Endodermal cell (in vitro differentiated cells): Measurements from ENCODE around the gene ARHGAP26. TPM values are rescaled to one million over a fixed set of nuclear protein-coding genes. Genes with fewer than 3 reads are reported as not detected.

Experiments
- DNase-seq: peaks from one replicate; pipeline ENCODE4 v3.0.0-alpha.2; 2017
- H3K27ac ChIP-seq: 2 replicates; pipeline ENCODE4 v1.5.1; 2013; ENCODE audit warnings: mild to moderate bottlenecking, low read depth, low read length, moderate library complexity
- H3K27me3 ChIP-seq: 2 replicates; pipeline ENCODE4 v1.6.1; 2013; ENCODE audit warnings: mild to moderate bottlenecking, low read length, moderate library complexity; ENCODE audit not compliant: insufficient read depth, control insufficient read depth, poor library complexity, severe bottlenecking
- H3K36me3 ChIP-seq: 2 replicates; pipeline ENCODE4 v1.7.0; 2013; ENCODE audit warnings: mild to moderate bottlenecking, low read length, moderate library complexity; ENCODE audit not compliant: control insufficient read depth, insufficient read depth
- H3K4me1 ChIP-seq: one replicate; pipeline ENCODE4 v1.7.0; 2013; ENCODE audit warnings: low read length; ENCODE audit not compliant: control insufficient read depth, insufficient read depth
- H3K4me3 ChIP-seq: 2 replicates; pipeline ENCODE4 v1.5.1; 2013; ENCODE audit warnings: mild to moderate bottlenecking, low read length, moderate library complexity
- H3K9ac ChIP-seq: 2 replicates; pipeline ENCODE4 v1.6.1; 2013; ENCODE audit warnings: mild to moderate bottlenecking, low read length, moderate library complexity; ENCODE audit not compliant: poor library complexity, severe bottlenecking; ENCODE audit errors: extremely low read depth
- H3K9me3 ChIP-seq: 2 replicates; pipeline ENCODE4 v1.6.1; 2013; ENCODE audit warnings: mild to moderate bottlenecking, low read length, moderate library complexity; ENCODE audit not compliant: control insufficient read depth
- H3K27ac Mint-ChIP-seq: 2 replicates; pipeline ENCODE4 v1.8.0; 2020; ENCODE audit warnings: mixed read lengths
- H3K27me3 Mint-ChIP-seq: 2 replicates; pipeline ENCODE4 v1.8.0; 2021; ENCODE audit warnings: mild to moderate bottlenecking, mixed read lengths; ENCODE audit not compliant: insufficient read depth
- H3K36me3 Mint-ChIP-seq: 2 replicates; pipeline ENCODE4 v1.8.0; 2020; ENCODE audit warnings: low read depth, mixed read lengths
- H3K4me1 Mint-ChIP-seq: 2 replicates; pipeline ENCODE4 v1.8.0; 2020; ENCODE audit warnings: mixed read lengths
- H3K4me3 Mint-ChIP-seq: 2 replicates; pipeline ENCODE4 v1.8.0; 2020; ENCODE audit warnings: mild to moderate bottlenecking, moderate library complexity, mixed read lengths
- H3K9me3 Mint-ChIP-seq: 2 replicates; pipeline ENCODE4 v1.8.0; 2020; ENCODE audit warnings: mild to moderate bottlenecking, mixed read lengths
- CTCF ChIP-seq: fragments of 200-600 bp; sonication (generic); conservative IDR thresholded peaks from 2 replicates; pipeline ENCODE4 v1.5.0; 2021; ENCODE audit warnings: antibody characterized with exemption, mild to moderate bottlenecking
- WGBS, 2 experiments: methylation state at CpG; one replicate each; pipeline versions ENCODE4 v1.1.5 to v1.1.7; 2013; ENCODE audit warnings: missing lambda C conversion rate in 2 of 2, mixed read lengths in 1 of 2; ENCODE audit not compliant: insufficient coverage in 1 of 2, insufficient read length in 1 of 2; 5-methylcytosine and 5-hydroxymethylcytosine counted together
- total RNA-seq, 2 donors: library from RNA; stranded (reverse); fragmentation: NEBNext Ultra II Directional in 1 of 2; extraction: Animal tissue kit (Norgen Biotek cat#: 25700) in 1 of 2; gene quantifications; 2 replicates in 1 of 2; 3 replicates in 1 of 2; pipeline ENCODE4 v1.2.1, GENCODE V29; 2021

Gene ARHGAP26
- total RNA-seq, 2 donors from 2014 or later: 49.2 to 60.5 TPM

GRCh38 chr5:142918959-142919635, 148.9 kb downstream of the ARHGAP26 start:
- 92 to 97% methylated on average over 7 of the region's 7 CpGs for WGBS, 2 experiments

GRCh38 chr5:142920849-142921612, 150.9 kb downstream of the ARHGAP26 start:
- WGBS, 2 experiments: 98 to 100% methylated on average over 1 to 3 of the region's 3 CpGs
- no peak overlapping the region for H3K4me3 ChIP-seq
- H3K36me3 ChIP-seq: no peaks in the 10 kb centered on the region
- no peak for DNase-seq
- no peaks in the 10 kb centered on the region for H3K27me3 ChIP-seq
- H3K27ac ChIP-seq: no peak overlapping the region
- Mint-ChIP-seq H3K36me3 (peaks cover 24% of the 10 kb centered on the region), H3K4me1 (peaks cover 37% of the 10 kb centered on the region), H3K27me3 (no peaks in the 10 kb centered on the region), H3K9me3 (no peaks in the 10 kb centered on the region), H3K4me3 (no peak overlapping the region), H3K27ac (no peak overlapping the region)
- H3K4me1 ChIP-seq: no peaks in the 10 kb centered on the region
- H3K9ac ChIP-seq: no peak overlapping the region
- no peaks in the 10 kb centered on the region for H3K9me3 ChIP-seq
- TF ChIP-seq CTCF: no peak

More at GRCh38 chr5:142918959-142919635, 148.9 kb downstream of the ARHGAP26 start:
- Mint-ChIP-seq H3K9me3 (no peaks in the 10 kb centered on the region), H3K4me3 (no peak overlapping the region), H3K27me3 (no peaks in the 10 kb centered on the region), H3K27ac (no peak overlapping the region), H3K4me1 (peaks cover 43% of the 10 kb centered on the region), H3K36me3 (peaks cover 20% of the 10 kb centered on the region)
- no peak overlapping the region for H3K27ac ChIP-seq
- no peaks in the 10 kb centered on the region for H3K4me1 ChIP-seq
- no peaks in the 10 kb centered on the region for H3K36me3 ChIP-seq
- H3K9ac ChIP-seq: no peak overlapping the region
- H3K4me3 ChIP-seq: no peak overlapping the region
- no peaks in the 10 kb centered on the region for H3K27me3 ChIP-seq
- TF ChIP-seq CTCF: no peak
- H3K9me3 ChIP-seq: no peaks in the 10 kb centered on the region
- DNase-seq: no peak

GRCh38 chr5:142922223-142922952, 152.2 kb downstream of the ARHGAP26 start:
- Histone ChIP-seq H3K4me3 (no peak overlapping the region), H3K4me1 (no peaks in the 10 kb centered on the region), H3K9me3 (no peaks in the 10 kb centered on the region), H3K27ac (no peak overlapping the region), H3K36me3 (no peaks in the 10 kb centered on the region), H3K27me3 (no peaks in the 10 kb centered on the region), H3K9ac (no peak overlapping the region)
- peaks cover 21% of the 10 kb centered on the region for H3K36me3 Mint-ChIP-seq
- TF ChIP-seq CTCF: peak; percentile 62
- 100% methylated on average over 1 of the region's 1 CpG; no CpG with 5 or more reads in 1 of the 2 experiments for WGBS, 2 experiments
- no peak overlapping the region for H3K4me3 Mint-ChIP-seq
- no peak for DNase-seq
- peaks cover 39% of the 10 kb centered on the region for H3K4me1 Mint-ChIP-seq
- no peaks in the 10 kb centered on the region for H3K27me3 Mint-ChIP-seq
- H3K27ac Mint-ChIP-seq: peak overlapping the region; percentile 4
- no peaks in the 10 kb centered on the region for H3K9me3 Mint-ChIP-seq
